ENCODE measurements around the gene C2orf49.

Gene C2orf49

GRCh38 chr2:105301646-105302045, 35.7 kb upstream of the C2orf49 start:
- DNase-seq (ENCODE audit: insufficient read length): no peak
- FAIRE-seq: no peak
- TF ChIP-seq POLR2AphosphoS5 (IDR thresholded peaks at IDR 0.05; ENCODE audit: low read depth, low read length): no peak
- no peak for TF ChIP-seq POLR2A (IDR thresholded peaks at IDR 0.05; ENCODE audit: low read depth, low read length)
- no peak for TF ChIP-seq TAF1 (IDR thresholded peaks at IDR 0.05; ENCODE audit: borderline replicate concordance, low read depth, low read length)

GRCh38 chr2:105307146-105307545, 30.2 kb upstream of the C2orf49 start:
- FAIRE-seq: no peak
- TF ChIP-seq TAF1 (IDR thresholded peaks at IDR 0.05; ENCODE audit: borderline replicate concordance, low read depth, low read length) (no peak), POLR2A (IDR thresholded peaks at IDR 0.05; ENCODE audit: low read depth, low read length) (no peak)

GRCh38 chr2:105307550-105307949, 29.8 kb upstream of the C2orf49 start:
- no peak for TF ChIP-seq TAF1 (IDR thresholded peaks at IDR 0.05; ENCODE audit: borderline replicate concordance, low read depth, low read length)
- no peak for TF ChIP-seq POLR2A (IDR thresholded peaks at IDR 0.05; ENCODE audit: low read depth, low read length)
- TF ChIP-seq POLR2AphosphoS5 (IDR thresholded peaks at IDR 0.05; ENCODE audit: low read depth, low read length): no peak
- no peak for FAIRE-seq
- no peak for DNase-seq (ENCODE audit: insufficient read length)

More at GRCh38 chr2:105307146-105307545, 30.2 kb upstream of the C2orf49 start:
- no peak for DNase-seq (ENCODE audit: insufficient read length)

GRCh38 chr2:105307962-105308361, 29.4 kb upstream of the C2orf49 start:
- DNase-seq (ENCODE audit: insufficient read length) (no peak), FAIRE-seq (no peak)
- TF ChIP-seq TAF1 (IDR thresholded peaks at IDR 0.05; ENCODE audit: borderline replicate concordance, low read depth, low read length): no peak
- no peak for TF ChIP-seq POLR2AphosphoS5 (IDR thresholded peaks at IDR 0.05; ENCODE audit: low read depth, low read length)
- no peak for TF ChIP-seq POLR2A (IDR thresholded peaks at IDR 0.05; ENCODE audit: low read depth, low read length)

- DNase-seq (ENCODE audit: insufficient read length) (no peak), FAIRE-seq (no peak)
- TF ChIP-seq POLR2A (IDR thresholded peaks at IDR 0.05; ENCODE audit: low read depth, low read length) (no peak), POLR2AphosphoS5 (IDR thresholded peaks at IDR 0.05; ENCODE audit: low read depth, low read length) (no peak), TAF1 (IDR thresholded peaks at IDR 0.05; ENCODE audit: borderline replicate concordance, low read depth, low read length) (no peak)
These were observed 28.8 kb upstream of the C2orf49 start for GRCh38 chr2:105308382-105309146.

GRCh38 chr2:105309147-105309545, 28.2 kb upstream of the C2orf49 start:
- FAIRE-seq (no peak), DNase-seq (ENCODE audit: insufficient read length) (no peak)
- no peak for TF ChIP-seq TAF1 (IDR thresholded peaks at IDR 0.05; ENCODE audit: borderline replicate concordance, low read depth, low read length)
- TF ChIP-seq POLR2AphosphoS5 (IDR thresholded peaks at IDR 0.05; ENCODE audit: low read depth, low read length): no peak
- no peak for TF ChIP-seq POLR2A (IDR thresholded peaks at IDR 0.05; ENCODE audit: low read depth, low read length)

GRCh38 chr2:105313877-105314276, 23.5 kb upstream of the C2orf49 start:
- FAIRE-seq: no peak
- DNase-seq (ENCODE audit: insufficient read length): no peak
- TF ChIP-seq POLR2AphosphoS5 (IDR thresholded peaks at IDR 0.05; ENCODE audit: low read depth, low read length) (no peak), POLR2A (IDR thresholded peaks at IDR 0.05; ENCODE audit: low read depth, low read length) (no peak), TAF1 (IDR thresholded peaks at IDR 0.05; ENCODE audit: borderline replicate concordance, low read depth, low read length) (no peak)

- no peak for TF ChIP-seq POLR2A (IDR thresholded peaks at IDR 0.05; ENCODE audit: low read depth, low read length)
- no peak for TF ChIP-seq TAF1 (IDR thresholded peaks at IDR 0.05; ENCODE audit: borderline replicate concordance, low read depth, low read length)
- no peak for TF ChIP-seq POLR2AphosphoS5 (IDR thresholded peaks at IDR 0.05; ENCODE audit: low read depth, low read length)
- DNase-seq (ENCODE audit: insufficient read length) (no peak), FAIRE-seq (no peak)
These were observed 22.0 kb upstream of the C2orf49 start for GRCh38 chr2:105315314-105315713.

- TF ChIP-seq POLR2AphosphoS5 (IDR thresholded peaks at IDR 0.05; ENCODE audit: low read depth, low read length) (no peak), TAF1 (IDR thresholded peaks at IDR 0.05; ENCODE audit: borderline replicate concordance, low read depth, low read length) (no peak), POLR2A (IDR thresholded peaks at IDR 0.05; ENCODE audit: low read depth, low read length) (no peak)
- DNase-seq (ENCODE audit: insufficient read length): no peak
These were observed 19.4 kb upstream of the C2orf49 start for GRCh38 chr2:105317937-105318336.

GRCh38 chr2:105320651-105321215, 16.6 kb upstream of the C2orf49 start:
- FAIRE-seq (no peak), DNase-seq (ENCODE audit: insufficient read length) (no peak)
- TF ChIP-seq TAF1 (IDR thresholded peaks at IDR 0.05; ENCODE audit: borderline replicate concordance, low read depth, low read length) (no peak), POLR2AphosphoS5 (IDR thresholded peaks at IDR 0.05; ENCODE audit: low read depth, low read length) (no peak), POLR2A (IDR thresholded peaks at IDR 0.05; ENCODE audit: low read depth, low read length) (no peak)

More at GRCh38 chr2:105317937-105318336, 19.4 kb upstream of the C2orf49 start:
- no peak for FAIRE-seq

- DNase-seq (ENCODE audit: insufficient read length) (no peak), FAIRE-seq (no peak)
- TF ChIP-seq TAF1 (IDR thresholded peaks at IDR 0.05; ENCODE audit: borderline replicate concordance, low read depth, low read length) (no peak), POLR2A (IDR thresholded peaks at IDR 0.05; ENCODE audit: low read depth, low read length) (no peak), POLR2AphosphoS5 (IDR thresholded peaks at IDR 0.05; ENCODE audit: low read depth, low read length) (no peak)
These were observed 15.3 kb upstream of the C2orf49 start for GRCh38 chr2:105321875-105322646.

Data from GM12892 (cell line).